ENCODE results near the gene COTL1. TPM values are rescaled to one million over a fixed set of nuclear protein-coding genes. Genes with fewer than 3 reads are reported as not detected.

The COTL1 gene
- total RNA-seq, 2 experiments from 2014 or later: 664 to 677 TPM

GRCh38 chr16:84589975-84590719, 27.7 kb downstream of the COTL1 start:
- peaks cover 54% of the 10 kb centered on the region for H3K4me1 Mint-ChIP-seq (ENCODE audit: low read depth)
- peaks cover 73% of the 10 kb centered on the region for H3K36me3 Mint-ChIP-seq (ENCODE audit: low read depth)
- intact Hi-C loops (cut with micrococcal nuclease): no loop called here
- H3K4me3 Mint-ChIP-seq: no peak overlapping the region
- H3K27ac Mint-ChIP-seq: no peak overlapping the region
- ChIA-PET POLR2A (interaction anchor here (1.7 to 2.6 kb wide), 2 partner anchors 10 to 36 kb away, joined by 5 to 7 read pairs; no protein-coding TSS in a partner anchor), CTCF (no interaction called here)
- no peak for DNase-seq
- no peak for TF ChIP-seq CTCF (IDR thresholded peaks at IDR 0.05)
- no peaks in the 10 kb centered on the region for H3K27me3 Mint-ChIP-seq
- ATAC-seq: no peak
- H3K9me3 Mint-ChIP-seq: no peaks in the 10 kb centered on the region

- POLR2A ChIA-PET: interaction anchor here (0.9 to 1.7 kb wide), 2 partner anchors 15 to 35 kb away, joined by 3 to 5 read pairs; no protein-coding TSS in a partner anchor
- no peak for DNase-seq
- Mint-ChIP-seq H3K4me3 (no peak overlapping the region), H3K27ac (no peak overlapping the region), H3K9me3 (no peaks in the 10 kb centered on the region), H3K4me1 (ENCODE audit: low read depth) (peaks cover 47% of the 10 kb centered on the region), H3K36me3 (ENCODE audit: low read depth) (peaks cover 68% of the 10 kb centered on the region), H3K27me3 (no peaks in the 10 kb centered on the region)
- intact Hi-C loops (cut with micrococcal nuclease): no loop called here
- no peak for ATAC-seq
- TF ChIP-seq CTCF (IDR thresholded peaks at IDR 0.05): no peak
- CTCF ChIA-PET: interaction anchor here (0.9 to 2.1 kb wide), 3 partner anchors 9 to 50 kb away, joined by 3 to 7 read pairs (median 3); no protein-coding TSS in a partner anchor
Observed at GRCh38 chr16:84588991-84589390, 28.9 kb downstream of the COTL1 start.

- CTCF ChIA-PET: interaction anchor here (1.5 kb wide), 1 partner anchor 16 kb away, joined by 4 read pairs; no protein-coding TSS in a partner anchor
- POLR2A ChIA-PET: interaction anchor here (1.0 to 2.3 kb wide), 2 partner anchors 9 to 30 kb away, joined by 3 to 9 read pairs; no protein-coding TSS in a partner anchor
- no peak for TF ChIP-seq CTCF (IDR thresholded peaks at IDR 0.05)
- intact Hi-C loops (cut with micrococcal nuclease): no loop called here
- no peaks in the 10 kb centered on the region for H3K27me3 Mint-ChIP-seq
- DNase-seq (no peak), ATAC-seq (peak; percentile 45)
- peaks cover 45% of the 10 kb centered on the region for H3K4me1 Mint-ChIP-seq (ENCODE audit: low read depth)
- no peak overlapping the region for H3K4me3 Mint-ChIP-seq
- H3K9me3 Mint-ChIP-seq: no peaks in the 10 kb centered on the region
- H3K27ac Mint-ChIP-seq: peak overlapping the region; percentile 74
- peaks cover 59% of the 10 kb centered on the region for H3K36me3 Mint-ChIP-seq (ENCODE audit: low read depth)
Observed at GRCh38 chr16:84585886-84586285, 32.0 kb downstream of the COTL1 start.

- DNase-seq (no peak), ATAC-seq (no peak)
- H3K27me3 Mint-ChIP-seq: no peaks in the 10 kb centered on the region
- POLR2A ChIA-PET: interaction anchor here (0.9 to 2.3 kb wide), 3 partner anchors 9 to 36 kb away, joined by 3 to 9 read pairs (median 3); no protein-coding TSS in a partner anchor
- H3K4me1 Mint-ChIP-seq (ENCODE audit: low read depth): peaks cover 43% of the 10 kb centered on the region
- H3K4me3 Mint-ChIP-seq: no peak overlapping the region
- TF ChIP-seq CTCF (IDR thresholded peaks at IDR 0.05): no peak
- H3K9me3 Mint-ChIP-seq: no peaks in the 10 kb centered on the region
- no peak overlapping the region for H3K27ac Mint-ChIP-seq
- CTCF ChIA-PET: interaction anchor here (1.5 to 1.6 kb wide), 2 partner anchors 16 to 37 kb away, joined by 4 to 5 read pairs; no protein-coding TSS in a partner anchor
- intact Hi-C loops (cut with micrococcal nuclease): no loop called here
- H3K36me3 Mint-ChIP-seq (ENCODE audit: low read depth): peaks cover 58% of the 10 kb centered on the region
Observed at GRCh38 chr16:84585467-84585866, 32.4 kb downstream of the COTL1 start.

- H3K27me3 Mint-ChIP-seq: no peaks in the 10 kb centered on the region
- no peak for DNase-seq
- no peaks in the 10 kb centered on the region for H3K9me3 Mint-ChIP-seq
- H3K4me3 Mint-ChIP-seq: no peak overlapping the region
- no peak for TF ChIP-seq CTCF (IDR thresholded peaks at IDR 0.05)
- no peak for ATAC-seq
- POLR2A ChIA-PET: interaction anchor here (0.9 to 2.3 kb wide), 2 partner anchors 10 to 37 kb away, joined by 3 to 9 read pairs; no protein-coding TSS in a partner anchor
- H3K4me1 Mint-ChIP-seq (ENCODE audit: low read depth): peaks cover 51% of the 10 kb centered on the region
- intact Hi-C loops (cut with micrococcal nuclease): no loop called here
- CTCF ChIA-PET: interaction anchor here (1.0 to 1.6 kb wide), 2 partner anchors 38 to 74 kb away, joined by 3 to 5 read pairs; no protein-coding TSS in a partner anchor
- peaks cover 57% of the 10 kb centered on the region for H3K36me3 Mint-ChIP-seq (ENCODE audit: low read depth)
- no peak overlapping the region for H3K27ac Mint-ChIP-seq
Observed at GRCh38 chr16:84584678-84585077, 33.2 kb downstream of the COTL1 start.
